ENCODE results near the gene IRF5. TPM values are rescaled to one million over a fixed set of nuclear protein-coding genes. Genes with fewer than 3 reads are reported as not detected.

Gene IRF5
- total RNA-seq, 2 donors from 2014 or later = 0.31 to 0.53 TPM

- no peaks in the 10 kb centered on the region for H3K27me3 ChIP-seq (ENCODE audit: control insufficient read depth, insufficient read depth, low read length, poor library complexity, severe bottlenecking)
- peaks cover 21% of the 10 kb centered on the region for H3K9me3 Mint-ChIP-seq
- H3K4me1 Mint-ChIP-seq = no peaks in the 10 kb centered on the region
- H3K27ac ChIP-seq (ENCODE audit: low read depth, low read length) = no peak overlapping the region
- no peak overlapping the region for H3K4me3 ChIP-seq (ENCODE audit: low read length)
- no peak for TF ChIP-seq CTCF (conservative IDR thresholded peaks at IDR 0.05)
- H3K36me3 Mint-ChIP-seq (ENCODE audit: low read depth) = peaks cover 53% of the 10 kb centered on the region
- H3K27me3 Mint-ChIP-seq (ENCODE audit: insufficient read depth) = no peaks in the 10 kb centered on the region
- H3K4me3 Mint-ChIP-seq = no peak overlapping the region
- no peak overlapping the region for H3K9ac ChIP-seq (ENCODE audit: extremely low read depth, low read length, poor library complexity, severe bottlenecking)
- H3K4me1 ChIP-seq (ENCODE audit: control insufficient read depth, insufficient read depth, low read length) = no peaks in the 10 kb centered on the region
- no peak overlapping the region for H3K27ac Mint-ChIP-seq
- peaks cover 36% of the 10 kb centered on the region for H3K36me3 ChIP-seq (ENCODE audit: control insufficient read depth, insufficient read depth, low read length)
- H3K9me3 ChIP-seq (ENCODE audit: control insufficient read depth, low read length) = peaks cover 26% of the 10 kb centered on the region
- DNase-seq = no peak
Measured at GRCh38 chr7:128899392-128899791, 38.3 kb upstream of the IRF5 start.

- Histone ChIP-seq H3K27me3 (ENCODE audit: control insufficient read depth, insufficient read depth, low read length, poor library complexity, severe bottlenecking) (no peaks in the 10 kb centered on the region), H3K27ac (ENCODE audit: low read depth, low read length) (no peak overlapping the region), H3K4me3 (ENCODE audit: low read length) (no peak overlapping the region), H3K9ac (ENCODE audit: extremely low read depth, low read length, poor library complexity, severe bottlenecking) (no peak overlapping the region), H3K36me3 (ENCODE audit: control insufficient read depth, insufficient read depth, low read length) (peaks cover 36% of the 10 kb centered on the region), H3K9me3 (ENCODE audit: control insufficient read depth, low read length) (peaks cover 26% of the 10 kb centered on the region), H3K4me1 (ENCODE audit: control insufficient read depth, insufficient read depth, low read length) (no peaks in the 10 kb centered on the region)
- Mint-ChIP-seq H3K27me3 (ENCODE audit: insufficient read depth) (no peaks in the 10 kb centered on the region), H3K27ac (no peak overlapping the region), H3K4me1 (no peaks in the 10 kb centered on the region), H3K36me3 (ENCODE audit: low read depth) (peaks cover 57% of the 10 kb centered on the region), H3K4me3 (no peak overlapping the region), H3K9me3 (peaks cover 21% of the 10 kb centered on the region)
- no peak for DNase-seq
- WGBS, 2 experiments (ENCODE audit: insufficient coverage in 1 of 2, insufficient read length in 1 of 2) = 82% methylated on average over 1 of the region's 1 CpG; no CpG with 5 or more reads in 1 of the 2 experiments
- TF ChIP-seq CTCF (conservative IDR thresholded peaks at IDR 0.05) = no peak
Measured at GRCh38 chr7:128900237-128900636, 37.5 kb upstream of the IRF5 start.

GRCh38 chr7:128902761-128903585 is 34.8 kb upstream of the IRF5 start:
- Mint-ChIP-seq H3K9me3 (peaks cover 21% of the 10 kb centered on the region), H3K4me3 (no peak overlapping the region), H3K27me3 (ENCODE audit: insufficient read depth) (no peaks in the 10 kb centered on the region), H3K27ac (no peak overlapping the region), H3K36me3 (ENCODE audit: low read depth) (peaks cover 59% of the 10 kb centered on the region), H3K4me1 (no peaks in the 10 kb centered on the region)
- WGBS, 2 experiments (ENCODE audit: insufficient coverage in 1 of 2, insufficient read length in 1 of 2) = 89 to 92% methylated on average over 10 to 12 of the region's 12 CpGs
- H3K36me3 ChIP-seq (ENCODE audit: control insufficient read depth, insufficient read depth, low read length) = peaks cover 37% of the 10 kb centered on the region
- peaks cover 26% of the 10 kb centered on the region for H3K9me3 ChIP-seq (ENCODE audit: control insufficient read depth, low read length)
- no peaks in the 10 kb centered on the region for H3K27me3 ChIP-seq (ENCODE audit: control insufficient read depth, insufficient read depth, low read length, poor library complexity, severe bottlenecking)
- DNase-seq = no peak
- no peak for TF ChIP-seq CTCF (conservative IDR thresholded peaks at IDR 0.05)
- no peak overlapping the region for H3K4me3 ChIP-seq (ENCODE audit: low read length)
- H3K4me1 ChIP-seq (ENCODE audit: control insufficient read depth, insufficient read depth, low read length) = no peaks in the 10 kb centered on the region
- no peak overlapping the region for H3K27ac ChIP-seq (ENCODE audit: low read depth, low read length)
- no peak overlapping the region for H3K9ac ChIP-seq (ENCODE audit: extremely low read depth, low read length, poor library complexity, severe bottlenecking)

Measured in endodermal cell (in vitro differentiated cells).